COLO668 (cell line): ENCODE measurements around the gene BOLA2.
"Not testable (repeated sequence)": the region's sequence is repeated elsewhere in the genome, so short reads cannot be mapped to it uniquely, and the experiment has no call there.

Source experiments
- DNase-seq: peaks from one replicate; lab custom pipeline; 2025; ENCODE audit not compliant: unreplicated experiment; lab: John Stamatoyannopoulos, UW

The BOLA2 gene

DNA sequence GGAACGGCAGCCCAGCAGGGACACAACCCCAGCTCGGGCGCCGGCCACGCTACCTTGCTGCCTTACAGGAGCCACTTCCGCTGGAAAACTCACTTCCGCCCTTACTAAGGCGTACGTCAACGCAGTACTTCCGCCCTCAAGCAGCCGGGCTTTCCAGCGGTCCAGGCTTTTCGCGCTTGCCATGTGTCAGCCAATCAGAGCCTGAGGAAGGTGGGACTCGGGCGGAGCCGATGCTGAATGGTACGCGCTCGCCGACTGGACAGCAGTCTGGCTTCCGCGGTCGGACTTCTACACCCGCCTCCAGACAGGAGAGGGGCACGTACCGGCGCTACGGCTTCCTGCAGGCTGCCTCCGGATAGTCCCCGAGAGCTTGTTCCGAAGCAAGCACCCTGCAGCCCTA, at the start of gene BOLA2, which contains the start of gene SLX1B:
TSS of gene BOLA2 (minus strand) at position 83 of the 400 bp plus-strand sequence. CDS start 98 bp downstream, outside the sequence.
TSS of gene SLX1B (plus strand) at position 265 of the 400 bp plus-strand sequence.
- DNase-seq, result not testable (repeated sequence)

DNA sequence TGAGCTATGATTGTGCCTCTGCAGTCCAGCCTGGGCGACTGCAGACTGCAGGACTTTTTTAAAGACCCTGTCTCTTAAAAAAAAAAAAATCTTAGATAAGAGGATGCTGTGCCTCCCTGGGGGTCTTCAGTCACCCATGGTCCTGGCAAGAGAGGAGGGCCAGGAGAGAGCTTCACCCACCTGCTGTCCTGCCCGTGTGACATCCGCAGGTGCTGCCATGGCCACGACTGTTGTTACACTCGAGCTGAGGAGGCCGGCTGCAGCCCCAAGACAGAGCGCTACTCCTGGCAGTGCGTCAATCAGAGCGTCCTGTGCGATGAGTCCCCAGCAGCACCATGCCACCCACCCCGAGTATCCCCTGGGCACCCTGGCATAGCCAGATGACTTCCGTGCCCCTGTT, 28.1 kb upstream of the BOLA2 start:
- DNase-seq, result not testable (repeated sequence)

DNA sequence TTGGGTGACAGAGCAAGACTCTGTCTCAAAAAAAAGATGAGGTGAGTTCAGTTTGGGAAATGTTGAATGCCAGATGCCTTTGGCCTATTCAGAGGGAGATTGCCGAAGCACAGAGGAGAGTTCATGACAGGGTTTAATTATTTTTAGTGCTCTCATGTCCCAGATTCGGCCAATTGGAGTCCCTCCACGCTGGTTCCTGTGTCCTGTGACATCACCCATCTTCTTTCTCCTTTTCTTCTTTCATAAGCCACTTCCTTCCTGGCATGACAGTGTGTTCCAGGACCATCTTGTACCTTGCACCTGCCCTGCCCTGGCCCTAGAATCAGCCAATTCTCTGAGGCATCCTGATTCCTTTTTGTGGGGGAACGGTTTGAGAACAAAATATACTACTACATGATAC, 17.9 kb upstream of the BOLA2 start:
- DNase-seq, result not testable (repeated sequence)

DNA sequence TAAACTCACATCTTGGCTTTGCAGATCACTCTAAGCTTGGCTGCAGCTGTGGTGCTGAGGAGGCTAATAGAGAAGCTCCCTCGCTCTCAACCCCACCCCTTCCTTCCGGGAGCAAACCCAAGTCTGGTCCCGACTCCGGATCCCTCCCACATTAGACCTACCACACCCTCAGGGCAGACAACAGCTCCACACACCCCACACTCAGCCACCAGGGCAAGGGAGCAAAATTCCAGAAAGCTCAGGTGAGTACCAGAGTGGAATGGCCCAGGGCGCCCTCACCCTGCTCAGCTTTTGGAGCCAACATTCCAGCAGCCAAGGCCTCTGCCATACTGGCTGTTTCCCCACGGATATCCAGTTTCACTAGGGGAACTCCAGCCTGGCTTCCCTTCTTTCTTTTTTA, 15.5 kb upstream of the BOLA2 start:
- DNase-seq, result not testable (repeated sequence)

DNA sequence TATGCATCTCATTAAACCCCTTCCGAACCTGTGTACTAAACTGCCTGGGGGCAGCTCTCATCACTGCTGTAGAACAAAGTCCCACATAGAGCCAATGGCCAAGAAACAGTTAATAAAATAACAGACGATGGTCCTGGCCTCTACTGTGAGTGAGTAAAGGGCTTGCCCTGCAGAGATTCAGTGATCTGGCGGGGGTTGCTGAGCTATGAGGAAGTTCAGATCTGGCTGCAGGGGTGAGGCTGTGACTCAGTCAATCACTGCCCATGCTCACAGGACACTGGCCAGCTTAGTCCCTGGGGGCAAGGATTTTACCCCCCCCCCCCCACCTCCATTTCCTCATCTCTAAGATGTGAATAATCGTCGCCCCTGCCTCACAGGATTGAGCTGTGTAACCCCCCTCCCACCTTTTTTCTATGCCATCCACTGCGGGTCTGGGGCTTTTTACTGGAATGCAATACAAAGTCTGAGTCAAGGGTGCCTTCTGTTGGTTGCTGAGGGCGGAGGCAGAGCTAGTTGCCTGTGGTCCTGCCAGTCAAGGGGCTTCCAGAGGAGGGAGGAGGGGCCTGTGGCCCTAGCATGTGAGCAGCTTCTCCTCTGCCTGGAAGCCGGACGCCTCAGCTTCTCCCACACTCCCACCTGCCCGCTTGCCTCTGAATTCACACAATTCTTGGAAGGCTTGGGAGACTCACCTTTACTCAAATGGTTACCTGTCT, 13.7 kb upstream of the BOLA2 start:
- not testable (repeated sequence) for DNase-seq

DNA sequence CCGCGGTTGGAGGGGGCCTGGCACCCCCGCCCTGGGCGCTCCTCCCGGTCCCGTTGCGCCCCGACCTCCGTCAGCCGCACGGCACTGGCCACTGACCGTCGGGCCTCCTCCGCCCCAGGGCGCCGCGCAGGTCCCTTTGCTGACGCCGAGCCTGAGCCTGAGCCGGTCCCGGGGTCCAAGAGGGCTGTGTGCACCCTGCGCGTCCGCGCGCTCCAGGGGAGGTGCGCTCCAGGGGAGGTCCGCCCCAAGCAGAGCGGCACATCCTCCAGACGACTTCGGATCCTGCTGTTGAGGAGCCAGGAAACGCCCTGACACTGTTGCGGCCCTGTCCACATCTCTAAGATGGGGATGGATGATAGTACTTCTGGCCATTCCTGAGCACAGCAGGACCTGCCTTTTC, 12.8 kb upstream of the BOLA2 start:
- DNase-seq, result not testable (repeated sequence)

DNA sequence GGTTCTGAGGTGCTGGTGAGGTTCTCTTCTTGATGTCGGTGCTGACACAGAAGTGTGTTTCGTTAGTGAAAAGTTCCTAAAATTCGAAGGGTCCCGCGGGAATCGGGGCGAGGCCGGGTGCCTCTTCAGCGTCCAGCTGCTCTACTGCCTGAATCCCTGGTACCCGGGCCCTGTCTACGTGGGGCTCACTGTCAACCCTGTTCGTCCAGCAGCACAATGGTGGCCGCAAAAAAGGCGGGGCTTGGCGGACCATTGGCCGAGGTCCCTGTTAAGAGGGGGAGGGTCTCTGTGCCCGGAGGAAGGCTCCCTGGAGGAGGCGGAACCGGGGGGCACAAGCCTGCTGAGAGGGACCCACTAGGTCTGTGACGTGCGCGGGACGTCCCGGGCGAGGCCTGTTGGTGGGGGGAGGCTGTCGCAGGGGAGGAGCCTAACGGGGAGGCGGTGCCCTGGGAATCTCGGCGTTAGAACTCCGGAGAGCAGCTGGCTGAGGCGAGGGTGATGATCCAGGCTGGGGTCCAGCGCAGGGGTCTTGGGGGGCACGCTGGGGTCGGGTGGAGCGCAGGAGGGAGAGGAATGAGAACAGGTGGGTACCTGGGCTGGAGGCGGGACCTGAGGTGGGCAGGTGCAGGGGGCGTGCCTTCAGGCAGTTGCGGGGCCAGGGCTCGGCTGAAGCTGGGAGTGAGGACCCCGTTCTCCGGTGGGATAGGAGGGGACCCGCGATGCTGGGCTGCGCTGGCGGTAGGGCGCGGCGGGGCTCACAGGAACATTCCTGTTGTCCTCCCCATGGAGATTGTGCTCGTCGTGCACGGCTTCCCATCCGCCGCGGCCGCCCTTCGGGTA, 12.1 kb upstream of the BOLA2 start:
- not testable (repeated sequence) for DNase-seq

DNA sequence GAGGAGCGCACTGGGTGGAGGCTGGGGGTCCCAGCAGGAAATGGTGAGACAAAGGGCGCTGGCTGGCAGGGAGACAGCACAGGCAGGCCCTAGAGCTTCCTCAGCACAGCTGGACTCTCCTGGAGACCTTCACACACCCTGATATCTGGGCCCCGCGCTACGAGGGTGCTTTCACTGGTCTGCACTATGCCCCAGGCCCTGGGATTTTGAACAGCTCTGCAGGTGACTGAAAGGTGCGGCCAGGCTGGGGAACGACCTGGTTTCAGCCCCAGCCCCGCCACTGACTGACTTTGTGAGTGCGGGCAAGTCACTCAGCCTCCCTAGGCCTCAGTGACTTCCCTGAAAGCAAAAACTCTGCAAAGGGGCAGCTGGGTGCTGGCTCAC, 6.5 kb upstream of the BOLA2 start:
- DNase-seq, result not testable (repeated sequence)

DNA sequence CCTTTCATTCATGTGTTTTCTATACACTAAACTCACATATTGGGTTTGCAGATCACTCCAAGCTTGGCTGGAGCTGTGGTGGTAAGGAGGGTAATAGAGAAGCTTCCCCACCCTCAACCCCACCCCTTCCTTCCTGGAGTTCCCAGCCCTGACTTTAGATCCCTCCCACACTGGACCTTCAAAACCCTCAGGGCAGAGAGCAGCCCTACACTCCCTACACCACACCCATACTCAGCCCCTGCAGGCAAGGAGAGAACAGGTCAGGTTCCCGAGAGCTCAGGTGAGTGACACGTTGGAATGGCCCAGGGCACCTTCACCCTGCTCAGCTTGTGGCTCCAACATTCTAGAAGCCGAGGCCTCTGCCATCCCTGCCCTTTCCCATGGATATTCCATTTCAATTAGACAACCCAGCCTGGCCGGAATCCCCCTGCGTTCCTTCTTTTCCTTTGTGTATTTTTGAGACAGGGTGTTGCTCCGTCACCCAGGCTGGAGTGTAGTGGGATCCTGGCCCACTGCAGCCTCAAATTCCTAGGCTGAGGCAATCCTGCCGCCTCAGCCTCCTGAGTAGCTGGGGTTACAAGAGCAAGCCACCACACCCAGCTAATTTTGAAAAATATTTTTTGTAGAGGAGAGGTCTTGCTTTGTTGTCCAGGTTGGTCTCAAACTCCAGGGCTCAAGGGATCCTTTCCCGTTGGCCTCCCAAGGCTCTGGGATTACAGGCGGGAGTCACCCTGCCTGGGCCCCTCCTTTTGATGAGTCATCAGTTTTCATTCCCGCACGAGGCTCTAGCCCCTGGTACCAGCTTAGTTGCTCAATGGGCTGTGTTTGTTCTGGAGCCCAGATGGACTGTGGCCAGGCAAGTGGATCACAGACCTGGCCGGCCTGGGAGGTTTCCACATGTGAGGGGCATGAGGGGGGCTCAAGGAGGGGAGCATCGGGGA, 5.8 kb upstream of the BOLA2 start, which contains the start of gene SULT1A4:
TSS of gene SULT1A4 (plus strand) at position 208 of the 941 bp plus-strand sequence. CDS start 1,473 bp downstream, outside the sequence.
- DNase-seq, result not testable (repeated sequence)

DNA sequence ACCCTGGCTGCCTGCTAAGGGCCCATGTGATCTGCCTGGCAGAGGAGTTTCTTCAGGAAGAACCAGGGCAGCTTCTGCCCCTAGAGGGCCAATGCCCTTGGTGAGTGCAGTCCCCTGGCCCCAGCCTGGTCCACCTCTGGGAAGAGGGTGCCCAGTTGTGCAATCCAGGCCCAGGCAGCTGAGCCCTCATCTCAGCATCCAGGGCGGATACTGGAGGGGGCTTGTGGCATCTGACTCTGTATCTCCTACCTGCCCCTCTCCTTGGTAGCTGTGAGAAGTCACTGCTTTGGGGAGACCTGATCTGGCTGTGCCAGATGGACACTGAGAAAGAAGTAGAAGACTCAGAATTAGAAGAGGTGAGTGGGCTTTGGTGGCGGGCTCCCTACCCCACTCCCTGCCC, 3.5 kb upstream of the BOLA2 start:
- DNase-seq, result not testable (repeated sequence)

DNA sequence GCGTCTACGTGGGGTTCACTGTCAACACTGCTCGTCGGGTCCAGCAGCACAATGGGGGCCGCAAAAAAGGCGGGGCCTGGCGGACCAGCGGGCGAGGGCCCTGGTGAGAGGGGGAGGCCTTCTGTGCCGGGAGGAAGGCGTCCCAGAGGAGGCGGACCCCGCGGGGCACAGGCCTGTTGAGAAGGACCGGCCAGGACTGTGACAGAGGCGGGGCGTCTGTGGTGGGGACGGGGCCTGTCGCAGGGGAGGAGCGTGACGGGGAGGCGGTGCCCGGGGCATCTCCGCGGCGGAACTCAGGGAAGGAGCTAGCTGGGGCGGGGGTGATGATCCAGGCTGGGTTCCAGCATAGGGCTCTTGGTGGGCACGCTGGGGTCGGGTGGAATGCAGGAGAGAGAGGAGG, 677 bp upstream of the BOLA2 start:
- not testable (repeated sequence) for DNase-seq

DNA sequence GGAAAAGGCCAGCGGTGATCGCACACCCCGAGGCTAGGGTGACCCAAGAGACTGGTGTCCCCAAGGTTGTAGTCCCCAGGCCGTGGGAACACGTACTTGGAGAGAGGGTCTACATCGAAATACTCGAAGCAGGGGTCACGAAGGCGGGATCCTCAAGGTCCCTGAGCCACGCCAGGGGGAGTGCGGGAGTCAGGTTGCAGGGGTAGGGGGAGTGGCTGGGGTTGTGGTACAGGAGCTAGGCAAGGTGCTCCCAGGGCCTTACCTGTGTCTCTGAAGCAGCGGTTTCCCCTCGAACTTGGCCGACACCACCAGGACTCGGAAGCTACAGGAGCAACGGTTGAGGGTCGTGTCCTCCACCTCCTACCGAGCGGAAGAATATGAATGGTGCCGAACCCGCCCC, 397 bp downstream of the BOLA2 start:
- not testable (repeated sequence) for DNase-seq

DNA sequence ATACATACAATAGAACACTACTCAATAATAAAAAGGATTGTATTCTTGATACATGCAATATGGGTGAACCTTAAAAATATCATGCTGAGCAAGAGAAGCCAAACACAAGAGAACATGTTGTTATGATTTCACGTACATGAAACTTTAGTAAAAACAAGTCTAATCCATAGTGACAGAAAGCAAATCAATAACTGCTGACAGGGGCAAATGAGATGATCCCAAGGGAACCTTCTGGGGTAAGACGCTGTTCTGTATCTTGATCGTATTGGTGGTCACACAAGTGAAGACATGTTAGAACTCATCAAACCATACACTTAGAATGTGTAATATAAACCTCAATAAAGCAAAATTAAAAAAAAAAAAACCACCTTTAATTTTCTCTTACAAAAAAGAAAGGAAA, 28.8 kb downstream of the BOLA2 start:
- not testable (repeated sequence) for DNase-seq

DNA sequence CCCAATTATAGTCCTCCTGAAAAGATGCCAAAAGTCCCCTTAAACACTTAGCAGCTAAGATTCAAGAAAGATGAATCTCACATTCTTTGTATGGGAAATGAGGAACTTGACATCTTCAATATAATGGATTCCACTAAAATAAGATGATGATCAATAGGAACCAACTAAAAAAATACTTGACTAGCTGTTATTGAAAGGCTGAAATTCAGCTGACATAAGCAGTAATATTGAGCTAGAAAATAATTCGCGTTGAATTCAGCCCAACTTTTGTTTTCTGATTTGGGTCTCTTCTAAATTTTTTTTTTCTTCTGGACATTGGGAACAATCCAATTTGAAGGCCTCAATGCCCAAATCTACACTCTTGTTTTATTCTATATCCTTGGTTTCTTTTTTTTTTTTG, 30.6 kb downstream of the BOLA2 start:
- DNase-seq, result not testable (repeated sequence)

DNA sequence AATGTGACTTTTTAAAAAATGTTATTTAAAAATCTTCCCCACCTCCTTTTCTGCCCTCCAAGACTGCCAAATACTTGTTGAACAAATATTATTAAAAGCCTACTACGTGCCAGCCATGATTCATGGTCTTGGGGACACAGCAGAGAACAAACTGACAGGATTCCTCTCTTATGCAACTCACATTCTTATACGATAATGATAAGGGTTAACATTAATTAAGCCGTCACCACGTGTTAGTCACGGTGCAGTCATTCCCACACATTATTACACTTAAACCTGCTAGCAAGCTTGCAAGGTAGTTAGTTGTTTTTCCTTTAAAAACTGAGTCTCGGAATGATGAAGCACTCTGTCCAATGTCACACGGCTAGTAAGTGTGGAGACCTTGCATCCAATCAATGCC, 48.9 kb downstream of the BOLA2 start:
- DNase-seq, result not testable (repeated sequence)
